Stimulated activated CD4-positive, alpha-beta T cell treated with anti-CD3 and anti-CD28 coated beads, Interleukin-1b, Interleukin-23, amount 100 ng/mL, for 24 hours (primary cell): ENCODE measurements around the gene RNF223.
"Not testable (repeated sequence)": the region's sequence is repeated elsewhere in the genome, so short reads cannot be mapped to it uniquely, and the experiment has no call there.

Experiments used
- DNase-seq, 4 experiments: peaks; one replicate each; pipeline ENCODE4 v3.0.0-alpha.2; 2020; ENCODE audit warnings: low read depth in 4 of 4, low spot score in 1 of 4

The RNF223 gene

DNA sequence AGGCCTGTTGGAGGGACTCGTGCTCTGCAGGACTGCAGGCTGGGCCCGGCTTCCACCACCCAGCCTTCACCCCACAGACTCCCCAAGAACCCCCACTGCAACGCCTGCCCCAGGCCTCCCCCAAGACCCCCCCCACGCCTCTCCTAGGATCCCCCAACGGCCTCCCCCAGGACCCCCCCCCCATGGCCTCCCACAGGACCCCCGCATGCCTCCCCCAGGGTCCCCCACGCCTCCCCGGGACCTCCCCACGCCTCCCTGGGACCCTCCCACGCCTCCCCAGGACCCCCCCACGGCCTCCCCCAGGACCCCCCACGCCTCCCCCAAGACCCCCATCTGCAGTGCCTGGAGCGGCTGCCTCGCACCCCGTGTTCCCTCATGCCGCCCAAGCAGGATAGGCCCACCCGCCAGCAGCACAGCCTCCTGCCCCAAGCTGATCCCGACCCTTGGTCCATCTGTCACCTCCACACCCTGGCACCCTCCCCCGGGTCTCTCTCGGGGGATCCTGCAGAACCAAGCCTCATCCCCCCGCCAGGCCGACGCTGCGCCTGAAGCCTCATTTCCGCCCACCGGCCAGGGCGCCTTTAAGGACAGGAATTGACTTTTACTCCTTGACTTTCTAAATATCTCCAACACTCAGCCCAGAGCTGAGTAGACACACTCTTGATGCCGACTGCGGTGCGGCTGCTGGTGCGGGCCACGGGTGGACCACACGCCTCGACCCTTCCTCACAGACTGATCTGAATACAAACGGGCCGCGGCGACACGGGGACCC lies 14.1 kb upstream of the RNF223 start:
- DNase-seq: no peak

GRCh38 chr1:1087351-1088028 lies 13.4 kb upstream of the RNF223 start:
- DNase-seq: no peak

GRCh38 chr1:1086911-1087341 lies 12.8 kb upstream of the RNF223 start:
- DNase-seq: no peak

- no peak for DNase-seq
Observed at GRCh38 chr1:1085911-1086841, 12.1 kb upstream of the RNF223 start.

DNA sequence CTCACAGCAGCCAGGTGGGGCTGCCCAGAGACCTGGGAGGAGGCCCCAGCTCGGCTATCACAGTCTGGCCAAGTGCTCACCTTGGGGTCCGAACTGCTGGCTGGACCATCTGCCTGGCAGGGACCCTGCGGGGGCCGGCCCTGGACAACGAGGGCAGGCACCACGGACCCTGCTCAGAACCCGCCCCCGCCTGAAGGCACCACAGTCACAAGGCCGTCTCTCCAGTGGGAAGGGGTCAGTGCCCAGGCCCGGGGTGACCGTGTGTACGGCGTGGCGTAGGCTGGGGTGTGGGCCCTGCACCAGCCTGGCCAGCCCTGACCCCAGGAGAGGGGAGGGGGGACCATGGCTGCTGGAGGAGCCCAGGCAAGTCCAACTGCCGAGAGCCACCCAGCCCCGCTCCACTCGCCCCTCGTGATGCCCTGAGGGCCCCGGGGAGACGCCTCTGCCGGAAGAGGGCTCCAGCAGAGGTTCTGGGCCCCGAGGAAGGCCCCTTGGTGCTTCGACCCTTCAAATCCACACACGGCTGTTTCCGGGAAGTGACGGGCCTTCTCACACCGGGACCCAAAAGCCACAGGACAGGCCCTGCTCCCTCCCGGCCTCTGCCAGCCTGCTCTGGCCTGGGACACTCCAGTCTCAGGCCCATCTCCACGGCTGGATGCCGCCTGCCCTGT lies 11.2 kb upstream of the RNF223 start:
- no peak for DNase-seq

- DNase-seq: no peak
Observed at GRCh38 chr1:1084372-1085170, 10.5 kb upstream of the RNF223 start.

- DNase-seq: no peak
Observed at GRCh38 chr1:1083416-1084371, 9.6 kb upstream of the RNF223 start.

GRCh38 chr1:1082776-1083415 lies 8.8 kb upstream of the RNF223 start:
- DNase-seq: no peak

GRCh38 chr1:1082239-1082775 lies 8.2 kb upstream of the RNF223 start:
- DNase-seq: no peak

GRCh38 chr1:1081311-1082238 lies 7.5 kb upstream of the RNF223 start:
- DNase-seq: no peak

GRCh38 chr1:1080951-1081310 lies 6.8 kb upstream of the RNF223 start:
- DNase-seq: no peak

GRCh38 chr1:1080122-1080757 lies 6.1 kb upstream of the RNF223 start:
- no peak for DNase-seq

DNA sequence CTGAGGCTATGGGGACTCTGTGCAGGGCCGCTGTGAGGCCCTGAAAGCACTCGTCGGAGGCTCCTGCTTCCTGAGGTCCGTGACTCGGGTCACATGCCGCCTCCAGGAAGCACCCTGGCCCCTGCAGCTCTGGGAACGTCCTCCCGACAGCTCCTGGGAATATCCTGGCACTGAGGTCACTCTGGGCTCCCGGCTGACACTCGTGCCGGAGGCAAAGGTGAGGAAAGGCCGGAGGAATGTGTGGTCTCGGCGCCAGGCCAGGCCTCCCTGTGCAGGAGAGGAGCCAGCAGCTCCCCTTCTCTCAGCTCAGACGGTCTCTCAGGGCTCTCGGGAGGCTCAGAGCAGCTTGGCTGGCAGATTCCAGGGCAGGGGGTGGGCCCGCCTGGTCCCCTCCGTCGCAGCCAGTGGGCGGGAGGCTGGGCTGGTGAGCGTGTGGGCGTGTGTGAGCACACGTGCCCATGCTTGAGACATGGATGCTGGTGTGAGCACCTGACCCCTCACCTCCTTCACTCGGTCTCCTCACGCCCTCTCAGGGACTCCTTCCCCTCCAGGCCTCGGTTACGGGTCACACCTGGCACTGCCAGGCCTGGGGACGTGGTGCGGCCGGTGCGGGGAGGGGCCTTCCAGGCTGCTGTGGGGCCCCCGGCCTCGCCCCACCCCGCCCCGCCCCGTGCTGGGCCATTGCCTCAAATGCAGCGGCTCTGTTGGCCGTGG lies 5.5 kb upstream of the RNF223 start:
- no peak for DNase-seq

- DNase-seq: not testable (repeated sequence)
Observed at GRCh38 chr1:1077396-1077795, 3.3 kb upstream of the RNF223 start.

- DNase-seq: no peak
Observed at GRCh38 chr1:1075148-1075935, 1.2 kb upstream of the RNF223 start.
